IMR-90 (cell line): ENCODE measurements around the gene MRPL20.

Experiments used
- CTCF ChIP-seq: conservative IDR thresholded peaks from 2 replicates; pipeline ENCODE4 v1.5.1; 2012; ENCODE audit warnings: mild to moderate bottlenecking, low read depth, low read length, improper control_type of control experiment
- MXI1 ChIP-seq: IDR thresholded peaks from 2 replicates; pipeline ENCODE4 v1.6.1; 2012; ENCODE audit warnings: low read depth, mild to moderate bottlenecking, low read length, moderate library complexity, borderline replicate concordance
- POLR2A ChIP-seq: IDR thresholded peaks from 2 replicates; pipeline ENCODE4 v1.6.1; 2012; ENCODE audit warnings: mild to moderate bottlenecking, low read depth, low read length

GRCh38 chr1:1437904-1438376 is 30.8 kb upstream of the MRPL20 start:
- TF ChIP-seq CTCF (no peak), POLR2A (no peak), MXI1 (no peak)
